Stimulated activated CD8-positive, alpha-beta memory T cell treated with anti-CD3 and anti-CD28 coated beads, Interleukin-2, amount 100 ng/mL, for 1 hour (primary cell): ENCODE measurements around the gene MYO1B.

Experiments
- DNase-seq, 2 donors: peaks; one replicate each; pipeline ENCODE4 v3.0.0-alpha.2; 2020; ENCODE audit warnings: low read depth in 2 of 2

Gene MYO1B

GRCh38 chr2:191321861-191322662 is 76.9 kb downstream of the MYO1B start:
- no peak for DNase-seq

- DNase-seq: no peak
Measured at GRCh38 chr2:191322828-191323506, 77.8 kb downstream of the MYO1B start.

DNA sequence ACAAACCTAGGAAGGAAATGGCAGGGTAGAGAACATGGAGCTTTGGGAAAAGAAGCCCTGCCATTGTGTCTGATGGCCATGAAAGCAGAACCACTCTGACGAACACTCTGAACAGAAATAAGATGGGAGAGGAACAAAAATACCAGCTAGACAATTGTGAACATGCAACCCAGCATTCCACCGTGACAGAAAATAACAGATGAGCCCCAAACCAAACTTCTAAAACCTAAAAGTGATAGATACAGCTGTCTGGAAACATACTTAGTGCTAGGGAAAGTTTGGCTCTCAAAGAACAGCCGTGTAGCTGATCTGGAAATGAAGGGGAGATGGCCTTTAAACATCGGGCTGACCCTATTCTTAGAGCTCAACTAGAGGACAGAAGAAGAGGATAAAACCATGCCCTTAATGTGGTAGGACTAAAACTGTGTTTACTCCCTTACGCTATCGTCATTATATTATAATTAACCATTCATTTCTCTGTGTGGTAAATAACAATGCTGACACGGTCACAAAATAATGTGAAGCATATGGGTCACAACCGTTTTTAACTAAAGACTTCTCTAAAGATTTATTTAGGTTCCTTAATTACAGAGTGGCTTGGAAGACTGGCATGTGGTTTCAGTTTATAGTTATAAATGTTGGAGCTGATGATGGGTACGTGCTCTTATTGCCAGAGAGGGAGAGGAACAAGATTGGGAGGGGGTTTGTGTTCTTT is 80.6 kb downstream of the MYO1B start:
- DNase-seq: no peak

DNA sequence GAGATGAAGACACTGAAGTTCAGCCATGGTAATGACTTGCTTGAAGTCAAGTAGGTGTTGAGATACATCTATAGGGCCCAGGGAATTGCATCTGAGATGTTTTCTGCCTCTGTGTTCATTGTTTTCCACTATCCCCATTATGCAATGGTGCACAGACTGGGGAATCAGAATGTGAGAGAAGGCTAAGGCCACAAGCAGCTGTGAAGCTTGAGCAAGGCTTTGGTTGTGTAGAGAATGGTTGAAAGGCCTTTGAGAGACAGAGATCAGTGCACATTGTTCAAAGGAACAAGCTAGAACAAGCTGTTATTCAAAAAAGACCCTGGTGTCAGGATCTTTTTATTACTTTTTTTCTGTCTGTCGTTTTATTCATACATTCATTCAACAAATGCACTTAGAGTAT is 82.3 kb downstream of the MYO1B start:
- DNase-seq: no peak

GRCh38 chr2:191328150-191328809 is 83.1 kb downstream of the MYO1B start:
- DNase-seq: no peak

DNA sequence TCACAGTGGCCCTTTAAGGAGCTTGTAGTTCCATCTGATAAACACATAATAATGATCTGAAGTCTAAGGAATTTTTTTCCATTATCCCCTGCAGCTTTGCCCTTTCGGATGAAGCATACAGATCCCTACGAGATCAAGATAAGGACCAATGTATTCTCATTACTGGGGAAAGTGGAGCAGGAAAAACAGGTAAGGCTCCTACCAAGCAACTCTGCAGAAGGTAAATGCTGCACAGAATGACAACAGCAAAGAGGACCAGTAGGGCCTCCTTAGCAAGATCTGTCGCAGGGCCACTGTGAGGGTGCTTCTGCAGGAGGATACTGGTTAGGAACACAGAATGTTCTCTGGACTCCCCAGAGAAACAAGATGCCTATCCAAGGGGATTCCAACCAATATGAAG is 84.6 kb downstream of the MYO1B start:
- no peak for DNase-seq

- DNase-seq: no peak
Measured at GRCh38 chr2:191333911-191334357, 88.7 kb downstream of the MYO1B start.

GRCh38 chr2:191335875-191336464 is 90.8 kb downstream of the MYO1B start:
- DNase-seq: no peak

DNA sequence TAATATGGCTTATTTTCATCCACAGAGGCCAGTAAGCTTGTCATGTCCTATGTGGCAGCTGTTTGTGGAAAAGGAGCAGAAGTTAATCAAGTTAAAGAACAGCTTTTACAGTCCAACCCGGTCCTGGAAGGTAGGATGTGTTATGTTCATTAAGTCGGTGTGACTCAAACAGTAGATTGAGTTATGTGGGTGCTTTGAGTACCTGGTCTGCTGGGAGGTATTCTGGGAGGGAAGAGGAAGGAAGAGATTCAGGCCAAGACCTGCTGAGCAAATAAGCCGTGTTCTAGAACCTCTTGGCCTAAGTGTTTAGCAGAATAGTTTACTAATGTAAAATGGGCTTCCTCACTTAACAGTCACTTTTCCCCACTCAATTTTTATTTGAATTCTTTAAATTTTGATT is 96.2 kb downstream of the MYO1B start:
- no peak for DNase-seq

DNA sequence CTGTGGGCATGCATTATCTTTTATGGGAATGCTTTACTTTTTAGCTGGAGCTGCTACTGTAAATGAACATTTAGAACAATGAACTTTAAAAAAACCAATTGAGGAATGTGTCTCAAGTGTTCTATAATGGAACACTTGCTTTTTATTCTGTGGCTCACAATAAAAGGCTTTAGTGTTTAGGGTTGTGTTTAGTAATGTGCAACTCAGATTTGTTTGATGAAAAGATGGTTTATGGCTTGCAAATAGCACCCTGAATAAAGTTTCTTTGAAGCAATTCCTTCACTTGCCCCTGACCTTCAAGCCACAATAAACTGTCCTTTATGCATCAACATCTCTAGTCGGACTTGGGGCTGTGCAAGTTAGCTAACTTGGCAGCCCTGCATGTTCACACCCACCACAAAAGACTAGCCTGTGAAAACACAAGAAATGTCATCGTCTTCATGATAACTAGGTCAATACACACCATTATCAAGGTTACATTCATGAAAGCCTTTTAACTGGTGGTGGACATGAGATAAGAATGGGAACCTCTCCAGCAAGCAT is 98.7 kb downstream of the MYO1B start:
- DNase-seq: no peak

GRCh38 chr2:191345788-191346187 is 100.6 kb downstream of the MYO1B start:
- no peak for DNase-seq

DNA sequence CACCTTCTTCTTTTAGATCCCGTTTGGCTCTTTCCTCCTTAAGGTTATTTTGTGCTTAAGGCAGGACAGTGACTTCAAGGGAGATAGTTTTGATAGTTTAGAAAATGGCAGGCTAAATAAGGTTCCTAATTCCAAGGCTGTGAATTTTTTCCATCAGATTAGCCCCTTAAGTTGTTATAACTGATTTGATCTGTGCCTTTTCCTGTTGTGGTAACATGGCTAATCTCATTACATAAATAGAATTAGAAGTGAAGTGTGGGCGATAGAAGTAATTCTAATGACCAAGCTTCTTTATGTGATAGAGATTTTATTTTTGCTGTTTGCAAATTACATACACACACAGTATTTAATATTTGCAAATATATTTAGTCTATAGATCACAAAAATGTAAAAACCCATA is 102.0 kb downstream of the MYO1B start:
- no peak for DNase-seq

DNA sequence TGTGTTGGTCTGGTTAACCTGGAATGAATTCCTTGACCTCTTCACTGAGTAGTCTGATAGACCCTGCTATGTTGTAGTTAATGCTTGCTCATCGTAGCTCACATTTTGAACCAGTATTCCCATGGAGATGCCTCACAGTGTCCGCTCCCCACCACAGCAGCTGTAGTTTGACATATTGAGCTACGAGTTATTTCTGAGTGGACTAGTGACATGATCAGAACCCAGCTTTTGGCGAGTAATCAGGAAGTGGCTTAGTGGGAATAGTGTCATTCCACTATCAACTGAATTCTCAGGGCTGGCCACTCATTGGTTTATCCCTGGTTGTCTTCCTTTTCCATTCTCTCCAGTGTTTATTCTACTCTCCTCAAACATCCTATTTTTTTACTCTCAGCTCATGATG is 102.7 kb downstream of the MYO1B start:
- no peak for DNase-seq

GRCh38 chr2:191349990-191350389 is 104.8 kb downstream of the MYO1B start:
- DNase-seq: no peak

- no peak for DNase-seq
Measured at GRCh38 chr2:191350826-191351225, 105.6 kb downstream of the MYO1B start.

DNA sequence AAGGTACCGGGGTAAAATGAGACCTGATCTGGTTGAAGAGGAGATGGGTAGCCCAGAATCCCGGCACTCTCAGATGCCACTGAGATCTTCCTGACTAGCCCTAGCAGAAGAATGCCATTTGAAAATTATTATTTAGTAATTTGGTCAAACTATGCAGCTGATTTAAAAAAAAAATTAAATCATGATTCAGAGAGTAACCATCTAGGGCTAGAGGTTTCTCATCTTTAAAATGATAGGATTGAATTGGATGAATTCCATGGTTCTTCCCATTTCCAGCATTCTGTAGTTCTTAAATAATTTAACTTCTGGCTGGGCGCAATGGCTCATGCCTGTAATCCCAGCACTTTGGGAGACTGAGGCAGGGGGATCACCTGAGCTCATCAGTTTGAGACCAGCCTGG is 106.1 kb downstream of the MYO1B start:
- no peak for DNase-seq

- DNase-seq: no peak
Measured at GRCh38 chr2:191351921-191352320, 106.7 kb downstream of the MYO1B start.

DNA sequence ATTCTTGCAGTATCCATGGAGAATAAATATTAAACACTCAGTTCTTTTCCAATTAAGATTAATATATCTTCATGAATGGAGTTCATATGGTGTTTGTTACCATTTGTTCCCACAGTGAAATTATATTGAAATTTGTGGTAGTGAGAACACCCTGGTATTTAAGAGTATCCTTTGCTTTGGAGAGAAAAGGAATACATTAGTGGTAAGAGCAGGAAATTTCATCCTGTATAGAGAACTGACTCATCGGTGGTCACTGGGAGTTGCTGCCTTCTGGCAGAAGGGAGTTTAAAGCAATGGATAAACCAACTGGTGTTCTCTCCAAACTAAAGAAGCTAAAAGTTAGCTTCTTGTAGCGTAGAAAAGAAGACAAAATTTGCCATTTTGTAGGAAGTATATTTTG is 107.3 kb downstream of the MYO1B start:
- no peak for DNase-seq

DNA sequence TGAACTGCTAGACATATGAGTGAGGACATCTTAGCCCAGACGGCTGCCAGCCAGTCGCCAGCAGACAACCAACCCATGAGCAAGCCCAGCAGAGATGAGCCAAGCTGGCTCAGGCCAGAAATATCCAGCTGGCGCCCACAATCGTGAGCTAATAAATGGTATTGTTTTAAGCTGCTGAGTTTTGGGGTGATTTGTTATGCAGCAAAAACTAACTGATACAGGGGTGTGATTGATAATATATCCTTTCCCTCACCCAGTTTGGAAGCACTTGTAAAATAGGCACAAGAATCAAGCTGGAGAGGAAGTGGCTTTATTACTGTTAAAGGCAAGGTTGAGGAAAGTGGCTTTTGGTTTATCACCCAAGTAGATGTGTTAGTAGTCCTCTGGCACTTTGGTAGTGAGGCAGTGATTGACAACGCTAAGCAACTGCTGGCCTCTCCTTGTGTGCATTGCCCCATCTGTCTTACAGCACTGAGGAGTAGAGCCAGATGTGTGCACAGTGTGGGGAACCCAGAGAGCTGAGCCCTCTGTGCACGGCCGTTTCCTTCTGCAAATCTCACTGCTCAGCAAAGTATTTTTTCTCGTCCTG is 110.1 kb downstream of the MYO1B start:
- DNase-seq: no peak

- no peak for DNase-seq
Measured at GRCh38 chr2:191357678-191358077, 112.5 kb downstream of the MYO1B start.
